ENCODE results near the gene ZKSCAN2.

Gene ZKSCAN2

GRCh38 chr16:25264597-25264996 lies 7.0 kb upstream of the ZKSCAN2 start:
- Histone ChIP-seq H3K4ac (ENCODE audit: low read depth, low read length) (no peak overlapping the region), H3K27ac (ENCODE audit: low read depth, low read length) (no peak overlapping the region), H3K79me1 (ENCODE audit: low read length) (peaks cover 36% of the 10 kb centered on the region), H2BK15ac (replicated peaks; ENCODE audit: low read depth) (no peak overlapping the region), H3K36me3 (ENCODE audit: control insufficient read depth, insufficient read depth, low read length) (no peaks in the 10 kb centered on the region), H3K4me3 (ENCODE audit: low read length) (no peak overlapping the region), H3K9ac (ENCODE audit: low read length) (no peak overlapping the region), H3K79me2 (ENCODE audit: control insufficient read depth, insufficient read depth, low read length) (peaks cover 56% of the 10 kb centered on the region), H2BK5ac (ENCODE audit: low read length) (no peak overlapping the region), H3K4me2 (ENCODE audit: low read length) (no peak overlapping the region), H2BK120ac (ENCODE audit: low read depth, low read length) (no peak overlapping the region), H4K5ac (ENCODE audit: low read length) (no peak overlapping the region), H3K4me1 (ENCODE audit: control insufficient read depth, low read depth, low read length) (peaks cover 2% of the 10 kb centered on the region), H3K27me3 (ENCODE audit: insufficient read depth, low read length, poor library complexity) (no peaks in the 10 kb centered on the region), H4K8ac (ENCODE audit: low read depth, low read length) (no peak overlapping the region), H3K18ac (ENCODE audit: low read length) (no peak overlapping the region), H3K23ac (ENCODE audit: low read length) (no peak overlapping the region), H2AK5ac (ENCODE audit: low read length) (no peak overlapping the region), H3K56ac (ENCODE audit: low read length) (no peak overlapping the region)
- WGBS (ENCODE audit: extremely low coverage, insufficient coverage, low lambda C conversion rate) = no CpG with 5 or more reads among the region's 2 CpGs
- DNase-seq = no peak

DNA sequence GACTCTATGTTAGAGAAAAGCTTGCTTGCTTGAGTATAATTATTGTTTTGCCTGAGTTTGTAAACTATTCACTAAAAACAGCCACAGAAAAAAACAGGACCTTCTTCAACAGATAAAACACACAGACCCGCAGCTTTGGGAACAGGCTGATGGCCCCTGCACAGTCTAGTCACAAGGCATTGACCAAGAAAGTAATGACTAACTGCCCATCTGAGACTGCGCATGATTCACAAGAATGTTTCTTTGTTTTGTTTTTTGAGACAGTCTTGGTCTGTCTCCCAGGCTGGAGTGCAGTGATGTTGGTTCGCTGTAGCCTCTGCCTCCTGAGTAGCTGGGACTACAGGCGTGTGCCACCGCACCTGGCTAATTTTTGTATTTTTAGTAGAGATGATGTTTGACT lies 2.8 kb upstream of the ZKSCAN2 start:
- Histone ChIP-seq H3K27me3 (ENCODE audit: insufficient read depth, low read length, poor library complexity) (no peaks in the 10 kb centered on the region), H2AK5ac (ENCODE audit: low read length) (no peak overlapping the region), H3K18ac (ENCODE audit: low read length) (no peak overlapping the region), H3K36me3 (ENCODE audit: control insufficient read depth, insufficient read depth, low read length) (no peaks in the 10 kb centered on the region), H3K27ac (ENCODE audit: low read depth, low read length) (no peak overlapping the region), H2BK5ac (ENCODE audit: low read length) (peak overlapping the region; percentile 32), H3K23ac (ENCODE audit: low read length) (no peak overlapping the region), H3K4me3 (ENCODE audit: low read length) (no peak overlapping the region), H4K5ac (ENCODE audit: low read length) (no peak overlapping the region), H3K56ac (ENCODE audit: low read length) (peak overlapping the region; percentile 19), H2BK15ac (replicated peaks; ENCODE audit: low read depth) (no peak overlapping the region), H3K9ac (ENCODE audit: low read length) (peak overlapping the region; percentile 31), H2BK120ac (ENCODE audit: low read depth, low read length) (no peak overlapping the region), H4K8ac (ENCODE audit: low read depth, low read length) (no peak overlapping the region), H3K4ac (ENCODE audit: low read depth, low read length) (no peak overlapping the region), H3K79me2 (ENCODE audit: control insufficient read depth, insufficient read depth, low read length) (peaks cover 58% of the 10 kb centered on the region), H3K79me1 (ENCODE audit: low read length) (peaks cover 23% of the 10 kb centered on the region), H3K4me2 (ENCODE audit: low read length) (peak overlapping the region; percentile 1), H3K4me1 (ENCODE audit: control insufficient read depth, low read depth, low read length) (peaks cover 2% of the 10 kb centered on the region)
- DNase-seq = no peak
- no CpG with 5 or more reads among the region's 5 CpGs for WGBS (ENCODE audit: extremely low coverage, insufficient coverage, low lambda C conversion rate)

GRCh38 chr16:25258861-25259179 lies 1.2 kb upstream of the ZKSCAN2 start:
- peak overlapping the region; percentile 99 for H2BK5ac ChIP-seq (ENCODE audit: low read length)
- H4K5ac ChIP-seq (ENCODE audit: low read length) = no peak overlapping the region
- no peak overlapping the region for H2BK15ac ChIP-seq (replicated peaks; ENCODE audit: low read depth)
- H2BK120ac ChIP-seq (ENCODE audit: low read depth, low read length) = no peak overlapping the region
- H3K79me1 ChIP-seq (ENCODE audit: low read length) = peaks cover 23% of the 10 kb centered on the region
- no peak overlapping the region for H3K4ac ChIP-seq (ENCODE audit: low read depth, low read length)
- H3K9ac ChIP-seq (ENCODE audit: low read length) = peak overlapping the region; percentile 89
- peak overlapping the region; percentile 95 for H3K4me3 ChIP-seq (ENCODE audit: low read length)
- H3K27me3 ChIP-seq (ENCODE audit: insufficient read depth, low read length, poor library complexity) = no peaks in the 10 kb centered on the region
- WGBS (ENCODE audit: extremely low coverage, insufficient coverage, low lambda C conversion rate) = no CpG with 5 or more reads among the region's 4 CpGs
- peak overlapping the region; percentile 100 for H3K27ac ChIP-seq (ENCODE audit: low read depth, low read length)
- H3K4me2 ChIP-seq (ENCODE audit: low read length) = peak overlapping the region; percentile 98
- H3K4me1 ChIP-seq (ENCODE audit: control insufficient read depth, low read depth, low read length) = peaks cover 2% of the 10 kb centered on the region
- DNase-seq = peak; percentile 81
- H4K8ac ChIP-seq (ENCODE audit: low read depth, low read length) = no peak overlapping the region
- H3K56ac ChIP-seq (ENCODE audit: low read length) = peak overlapping the region; percentile 92
- H2AK5ac ChIP-seq (ENCODE audit: low read length) = no peak overlapping the region
- no peaks in the 10 kb centered on the region for H3K36me3 ChIP-seq (ENCODE audit: control insufficient read depth, insufficient read depth, low read length)
- H3K23ac ChIP-seq (ENCODE audit: low read length) = no peak overlapping the region
- H3K18ac ChIP-seq (ENCODE audit: low read length) = peak overlapping the region; percentile 89
- H3K79me2 ChIP-seq (ENCODE audit: control insufficient read depth, insufficient read depth, low read length) = peaks cover 48% of the 10 kb centered on the region

DNA sequence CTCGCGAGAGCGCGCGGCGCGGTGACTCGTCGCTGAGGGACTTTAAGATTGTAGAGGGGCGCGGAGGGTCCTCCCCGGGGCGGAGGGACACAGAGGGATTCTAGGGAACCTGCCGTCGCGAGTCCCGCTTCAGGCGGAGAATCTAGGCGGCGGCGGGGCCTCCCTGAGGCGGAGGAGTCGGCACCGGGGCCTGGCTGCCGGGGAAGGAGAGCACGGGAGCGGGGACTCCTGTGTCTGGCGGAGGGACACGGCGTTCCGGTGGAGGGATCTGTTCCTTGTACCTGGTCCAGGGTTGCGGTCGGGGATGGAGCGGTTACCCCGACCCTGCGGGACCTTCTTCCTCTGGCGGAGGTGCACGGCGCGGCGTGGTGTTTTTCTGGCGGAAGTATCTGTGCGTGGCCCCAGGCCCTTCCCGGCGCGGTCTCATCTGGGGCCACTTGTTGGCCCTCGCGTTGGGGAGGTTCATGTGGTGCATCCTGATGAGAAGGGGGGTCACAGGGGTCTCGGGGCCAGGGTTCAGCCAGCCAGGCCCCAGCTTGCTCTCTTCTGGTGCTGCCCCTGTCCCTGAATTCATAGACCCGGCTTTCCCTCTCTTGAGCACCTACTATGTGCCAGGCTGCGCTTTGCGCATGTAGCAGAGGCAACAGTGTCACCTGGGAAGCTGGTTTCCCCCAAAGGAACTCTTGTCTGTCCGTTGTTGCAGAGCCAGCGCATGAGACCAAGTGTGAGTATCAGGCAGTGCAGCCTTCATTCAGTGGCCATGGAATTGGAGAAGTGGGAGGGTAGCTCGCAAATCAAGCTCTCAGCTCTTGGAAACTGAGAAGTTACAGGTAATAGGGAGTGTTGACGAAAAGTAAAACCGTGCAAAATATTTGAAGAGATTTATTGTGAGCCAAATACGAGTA lies 563 bp upstream of the ZKSCAN2 start:
- Histone ChIP-seq H3K36me3 (ENCODE audit: control insufficient read depth, insufficient read depth, low read length) (no peaks in the 10 kb centered on the region), H4K5ac (ENCODE audit: low read length) (peak overlapping the region; percentile 65), H3K4me2 (ENCODE audit: low read length) (peak overlapping the region; percentile 98), H2AK5ac (ENCODE audit: low read length) (peak overlapping the region; percentile 89), H3K4ac (ENCODE audit: low read depth, low read length) (peak overlapping the region; percentile 95), H2BK120ac (ENCODE audit: low read depth, low read length) (peak overlapping the region; percentile 17), H3K79me1 (ENCODE audit: low read length) (peaks cover 22% of the 10 kb centered on the region), H3K23ac (ENCODE audit: low read length) (peak overlapping the region; percentile 97), H4K8ac (ENCODE audit: low read depth, low read length) (peak overlapping the region; percentile 14), H3K56ac (ENCODE audit: low read length) (peak overlapping the region; percentile 92), H3K4me1 (ENCODE audit: control insufficient read depth, low read depth, low read length) (peaks cover 2% of the 10 kb centered on the region), H3K27me3 (ENCODE audit: insufficient read depth, low read length, poor library complexity) (no peaks in the 10 kb centered on the region), H3K79me2 (ENCODE audit: control insufficient read depth, insufficient read depth, low read length) (peaks cover 46% of the 10 kb centered on the region), H3K9ac (ENCODE audit: low read length) (peak overlapping the region; percentile 89), H2BK5ac (ENCODE audit: low read length) (peak overlapping the region; percentile 99), H3K18ac (ENCODE audit: low read length) (peak overlapping the region; percentile 89), H3K27ac (ENCODE audit: low read depth, low read length) (peak overlapping the region; percentile 100), H3K4me3 (ENCODE audit: low read length) (peak overlapping the region; percentile 95), H2BK15ac (replicated peaks; ENCODE audit: low read depth) (no peak overlapping the region)
- WGBS (ENCODE audit: extremely low coverage, insufficient coverage, low lambda C conversion rate) = no CpG with 5 or more reads among the region's 58 CpGs
- peak; percentile 96 for DNase-seq

DNA sequence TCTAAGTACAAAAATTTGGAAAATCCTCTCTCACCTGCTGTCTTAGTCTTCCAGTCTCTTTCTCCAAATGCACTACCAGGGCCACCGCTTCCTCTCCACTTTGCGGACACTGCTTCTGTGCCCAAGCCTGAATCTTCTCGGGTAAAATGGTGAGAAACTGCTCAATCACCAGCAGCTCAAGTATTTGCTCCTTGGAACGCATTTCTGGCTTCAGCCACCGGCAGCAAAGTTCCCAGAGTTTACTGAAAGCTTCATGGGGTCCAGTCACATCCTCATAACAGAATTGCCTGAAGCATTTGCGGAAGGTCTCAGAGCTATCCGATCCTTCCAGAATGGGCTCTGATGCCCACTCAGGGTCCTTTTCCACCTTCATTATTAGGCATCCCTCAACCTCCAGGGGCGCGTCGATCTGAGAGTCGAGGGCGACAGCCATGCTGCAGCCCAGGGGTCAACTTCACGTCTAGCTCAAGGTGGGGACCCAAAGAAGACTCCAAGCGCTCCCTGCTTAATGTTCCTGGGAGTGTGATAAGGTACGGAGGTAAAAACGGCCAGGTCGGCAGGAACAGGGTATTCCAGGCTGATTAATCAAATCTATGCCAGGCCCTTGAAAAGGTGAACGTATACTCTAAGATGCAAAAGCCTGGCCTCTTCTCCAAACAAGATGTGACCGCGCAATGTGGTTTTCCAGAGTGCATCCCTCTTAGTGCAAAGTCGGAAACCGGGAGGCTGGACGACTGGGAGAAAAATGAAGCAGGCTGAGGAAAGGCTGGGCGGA lies 763 bp downstream of the ZKSCAN2 start:
- peak overlapping the region; percentile 90 for H3K27ac ChIP-seq (ENCODE audit: low read depth, low read length)
- no peak for DNase-seq
- no peak overlapping the region for H2BK15ac ChIP-seq (replicated peaks; ENCODE audit: low read depth)
- peaks cover 2% of the 10 kb centered on the region for H3K4me1 ChIP-seq (ENCODE audit: control insufficient read depth, low read depth, low read length)
- no peak overlapping the region for H4K5ac ChIP-seq (ENCODE audit: low read length)
- H3K4me3 ChIP-seq (ENCODE audit: low read length) = peak overlapping the region; percentile 69
- H2AK5ac ChIP-seq (ENCODE audit: low read length) = no peak overlapping the region
- peaks cover 22% of the 10 kb centered on the region for H3K79me1 ChIP-seq (ENCODE audit: low read length)
- H2BK5ac ChIP-seq (ENCODE audit: low read length) = peak overlapping the region; percentile 44
- no CpG with 5 or more reads among the region's 24 CpGs for WGBS (ENCODE audit: extremely low coverage, insufficient coverage, low lambda C conversion rate)
- H3K4me2 ChIP-seq (ENCODE audit: low read length) = peak overlapping the region; percentile 79
- no peak overlapping the region for H4K8ac ChIP-seq (ENCODE audit: low read depth, low read length)
- peaks cover under 1% of the 10 kb centered on the region for H3K36me3 ChIP-seq (ENCODE audit: control insufficient read depth, insufficient read depth, low read length)
- no peak overlapping the region for H2BK120ac ChIP-seq (ENCODE audit: low read depth, low read length)
- peak overlapping the region; percentile 89 for H3K18ac ChIP-seq (ENCODE audit: low read length)
- H3K56ac ChIP-seq (ENCODE audit: low read length) = peak overlapping the region; percentile 93
- peaks cover 38% of the 10 kb centered on the region for H3K79me2 ChIP-seq (ENCODE audit: control insufficient read depth, insufficient read depth, low read length)
- H3K4ac ChIP-seq (ENCODE audit: low read depth, low read length) = peak overlapping the region; percentile 72
- no peaks in the 10 kb centered on the region for H3K27me3 ChIP-seq (ENCODE audit: insufficient read depth, low read length, poor library complexity)
- H3K9ac ChIP-seq (ENCODE audit: low read length) = peak overlapping the region; percentile 81
- no peak overlapping the region for H3K23ac ChIP-seq (ENCODE audit: low read length)
